HG03196 (cell line): ENCODE results near the gene LRP6.
"Not testable (repeated sequence)": the region's sequence is repeated elsewhere in the genome, so short reads cannot be mapped to it uniquely, and the experiment has no call there.

Source experiments
- ATAC-seq: cut with Tn5 transposase; IDR thresholded peaks from one replicate; pipeline ENCODE4 v1.9.1; 2021; ENCODE audit not compliant: unreplicated experiment

LRP6 gene

GRCh38 chr12:12265571-12266388 is 1.1 kb downstream of the LRP6 start:
- ATAC-seq = no peak

DNA sequence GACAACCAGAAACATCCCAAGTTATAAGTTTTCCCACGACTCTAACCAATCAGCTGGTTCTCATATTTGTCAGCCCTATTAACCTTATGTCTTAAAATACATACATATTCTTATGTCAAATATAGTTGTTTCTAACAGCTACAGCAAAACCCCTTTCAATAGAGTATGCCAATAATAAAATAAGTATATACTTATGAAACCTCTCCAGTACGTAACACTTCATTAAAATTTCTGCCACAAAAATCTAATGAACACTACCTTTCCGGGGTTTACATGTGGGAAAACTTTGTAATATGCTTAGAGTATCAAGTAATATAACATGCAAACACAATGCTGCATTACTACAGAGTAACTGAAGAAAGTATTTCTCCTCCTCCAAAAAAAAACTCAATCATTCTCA is 1.8 kb downstream of the LRP6 start:
- no peak for ATAC-seq

GRCh38 chr12:12263909-12264308 is 2.9 kb downstream of the LRP6 start:
- ATAC-seq = no peak

DNA sequence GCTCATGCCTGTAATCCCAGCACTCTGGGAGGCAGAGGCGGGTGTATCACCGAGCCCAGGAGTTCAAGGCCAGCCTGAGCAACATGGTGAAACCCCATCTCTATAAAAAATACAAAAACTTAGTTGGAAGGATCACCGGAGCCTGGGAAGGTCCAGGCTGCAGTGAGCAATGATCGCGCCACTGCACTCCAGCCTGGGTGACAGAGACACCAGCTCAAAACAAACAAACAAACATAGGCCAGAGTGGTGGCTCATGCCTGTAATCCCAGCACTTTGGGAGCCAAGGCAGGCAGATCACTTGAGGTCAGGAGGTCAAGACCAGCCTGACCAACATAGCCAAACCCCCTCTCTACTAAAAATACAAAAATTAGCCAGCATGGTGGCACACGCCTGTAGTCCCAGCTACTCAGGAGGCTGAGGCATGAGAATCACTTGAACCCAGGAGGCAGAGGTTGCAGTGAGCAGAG is 10.5 kb downstream of the LRP6 start:
- not testable (repeated sequence) for ATAC-seq

GRCh38 chr12:12254553-12254952 is 12.3 kb downstream of the LRP6 start:
- ATAC-seq = no peak

DNA sequence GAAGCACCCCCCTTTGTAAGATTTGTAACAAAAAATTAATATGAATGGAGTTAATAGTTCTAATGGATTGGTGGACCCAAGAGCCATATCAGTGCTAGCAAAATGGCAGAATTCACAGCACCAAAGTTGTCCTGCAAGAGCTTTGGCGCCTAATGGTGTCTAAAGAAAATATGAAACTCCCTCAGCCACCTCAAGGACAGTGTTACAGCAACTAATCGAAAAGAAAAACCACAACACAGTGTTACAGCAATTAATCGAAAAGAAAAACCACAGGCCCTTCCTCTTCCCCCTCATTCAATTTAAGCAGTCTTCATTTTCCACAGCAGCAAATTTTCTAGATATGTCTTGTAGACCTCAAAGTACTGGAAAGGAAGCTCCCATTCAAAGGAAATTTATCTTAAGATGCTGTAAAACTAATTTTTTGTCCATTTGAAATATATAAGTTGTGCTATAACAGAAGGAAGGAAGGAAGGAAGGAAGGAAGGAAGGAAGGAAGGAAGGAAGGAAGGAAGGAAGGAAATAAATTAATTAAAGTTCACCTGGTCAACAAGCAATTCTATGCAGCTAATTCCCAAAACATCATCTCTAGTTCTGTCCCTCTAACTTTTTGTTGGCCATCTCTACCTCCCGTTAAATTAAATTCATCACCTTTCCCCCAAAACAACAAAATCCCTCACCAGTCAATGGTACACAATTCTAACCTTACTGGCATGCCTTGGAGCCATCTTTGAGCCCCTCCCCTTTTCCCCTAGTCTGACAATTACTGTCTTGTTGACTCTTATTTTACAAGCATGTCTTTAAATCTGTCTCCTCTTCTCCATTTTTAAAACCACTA is 17.4 kb downstream of the LRP6 start:
- ATAC-seq = no peak

DNA sequence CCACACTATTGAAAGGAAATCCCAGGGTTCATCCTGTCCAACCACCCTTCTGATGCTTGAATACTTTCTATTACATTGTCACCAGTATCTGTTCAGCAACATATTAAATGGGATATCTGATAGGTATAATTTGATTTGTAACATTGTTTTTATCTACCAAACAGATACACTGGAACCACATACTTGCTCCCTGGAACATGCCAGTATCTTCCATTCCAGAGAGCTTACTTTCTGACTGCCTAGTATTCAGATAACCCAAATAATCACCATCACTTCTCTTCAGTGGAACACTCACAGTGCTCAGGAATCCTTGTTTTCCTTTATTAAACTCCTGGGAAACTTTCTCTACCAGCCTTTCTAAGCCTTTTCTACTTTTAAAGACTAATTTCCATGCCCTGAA is 19.3 kb downstream of the LRP6 start:
- ATAC-seq = no peak

DNA sequence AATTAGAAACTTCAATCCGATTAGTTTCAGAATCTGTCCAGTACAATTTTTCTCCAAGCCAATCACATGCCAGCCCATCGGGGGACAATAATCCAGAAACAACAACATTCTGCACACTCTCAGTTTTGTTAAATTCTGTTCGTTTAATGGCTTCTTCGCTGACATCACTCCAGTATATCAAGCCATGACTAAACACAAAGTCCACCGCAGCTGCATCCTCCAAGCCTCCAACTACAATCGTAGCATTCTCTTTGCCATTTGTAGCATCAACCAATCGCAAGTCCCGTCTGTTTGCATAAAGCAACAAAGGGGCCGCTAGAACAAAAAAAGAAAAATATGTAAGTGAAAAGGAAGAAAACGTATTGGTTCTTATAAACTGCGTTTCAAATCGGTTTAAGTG is 22.5 kb downstream of the LRP6 start:
- ATAC-seq = no peak

DNA sequence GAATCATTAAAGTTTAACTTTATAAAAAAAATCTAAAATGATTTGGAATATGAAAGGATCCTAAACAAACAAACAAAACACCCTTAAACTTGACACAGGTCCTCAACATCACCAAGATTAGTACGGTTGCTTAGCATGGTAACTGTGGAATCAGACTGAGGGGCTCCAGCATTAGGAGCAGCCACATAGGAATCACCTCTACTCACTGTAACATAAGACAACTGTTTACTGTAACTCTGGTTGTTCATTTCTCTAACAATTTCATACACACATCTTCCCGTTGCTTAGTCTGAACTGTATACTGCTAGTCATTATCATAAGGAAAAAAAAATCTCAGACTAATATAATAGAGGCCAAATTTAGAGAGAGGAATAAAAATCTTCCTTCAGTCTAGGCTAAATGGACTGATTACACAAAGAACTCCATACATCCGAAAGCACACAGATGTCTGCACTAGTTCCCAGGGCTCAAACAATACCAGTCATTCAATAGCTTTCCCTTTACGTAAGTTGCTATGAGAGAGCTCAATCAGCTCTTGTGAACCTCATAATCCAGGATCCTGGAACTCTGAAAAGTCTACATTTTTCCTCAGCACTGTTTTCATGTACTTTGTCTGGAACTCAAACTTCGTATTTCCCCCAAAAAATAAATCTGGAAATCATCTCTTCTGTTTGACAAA is 26.0 kb downstream of the LRP6 start:
- ATAC-seq = no peak

- ATAC-seq = no peak
These were observed 27.7 kb downstream of the LRP6 start for GRCh38 chr12:12239127-12239526.

DNA sequence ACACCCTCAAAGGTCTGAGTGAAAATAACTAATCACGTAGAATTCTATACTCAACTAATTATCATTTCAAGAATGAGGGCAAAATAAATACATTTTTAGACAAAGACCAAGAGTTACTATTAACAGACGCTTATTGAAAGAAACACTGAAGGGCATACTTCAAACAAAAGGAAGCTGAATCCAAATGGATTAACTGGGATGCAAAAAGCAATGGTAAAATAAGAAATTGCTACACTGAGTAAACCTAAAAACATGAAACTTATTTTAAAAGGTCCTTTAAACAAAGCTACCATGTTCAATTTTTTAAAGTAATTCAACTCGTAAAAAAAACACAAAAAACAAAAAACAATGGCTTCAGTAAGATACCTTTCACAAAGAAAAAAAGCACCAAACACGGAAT is 28.2 kb downstream of the LRP6 start:
- ATAC-seq = no peak

DNA sequence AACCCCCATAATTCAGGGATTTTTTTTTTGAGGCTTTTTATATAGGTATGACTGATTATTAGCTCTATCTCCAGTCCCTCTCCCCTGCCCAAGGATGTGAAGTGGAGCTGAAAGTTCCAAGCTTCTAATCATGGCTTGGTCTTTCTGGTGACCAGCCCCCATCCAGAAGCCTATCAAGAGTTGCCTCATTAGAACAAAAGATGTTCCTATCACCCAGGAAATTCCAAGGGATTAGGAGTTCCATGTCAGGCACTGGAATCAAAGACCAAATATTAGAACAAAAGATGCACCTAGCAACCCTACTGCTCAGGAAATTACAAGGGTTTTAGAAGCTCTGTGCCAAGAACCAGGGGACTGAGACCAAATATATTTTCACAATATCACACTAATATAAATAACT is 29.9 kb downstream of the LRP6 start:
- no peak for ATAC-seq

- no peak for ATAC-seq
These were observed 36.6 kb downstream of the LRP6 start for GRCh38 chr12:12230275-12230674.

GRCh38 chr12:12229556-12230092 is 37.2 kb downstream of the LRP6 start:
- no peak for ATAC-seq

GRCh38 chr12:12228402-12228801 is 38.4 kb downstream of the LRP6 start:
- ATAC-seq = no peak

- no peak for ATAC-seq
These were observed 40.7 kb downstream of the LRP6 start for GRCh38 chr12:12226187-12226586.

GRCh38 chr12:12224240-12224940 is 42.5 kb downstream of the LRP6 start:
- ATAC-seq = no peak

GRCh38 chr12:12221560-12221959 is 45.3 kb downstream of the LRP6 start:
- no peak for ATAC-seq

- ATAC-seq = no peak
These were observed 47.2 kb downstream of the LRP6 start for GRCh38 chr12:12219664-12220063.

DNA sequence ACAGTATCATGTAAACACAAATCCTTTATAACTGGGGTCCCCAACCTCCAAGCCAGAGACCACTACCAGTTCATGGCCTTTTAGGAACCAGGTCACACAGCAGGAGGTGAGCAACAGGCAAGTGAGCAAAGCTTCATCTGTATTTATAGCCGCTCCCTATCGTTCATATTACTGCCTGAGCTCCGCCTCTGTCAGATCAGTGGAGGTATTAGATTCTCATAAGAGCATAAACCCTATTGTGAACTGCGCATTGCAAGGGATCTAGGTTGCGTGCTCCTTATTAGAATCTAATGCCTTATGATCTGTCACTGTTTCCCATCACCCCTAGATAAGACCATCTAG is 49.9 kb downstream of the LRP6 start:
- no peak for ATAC-seq
